HepG2 (cell line): ENCODE results near the gene CTPS2.

ENCODE experiments used
- EZH2 ChIP-seq: conservative IDR thresholded peaks from 2 replicates; pipeline ENCODE4 v1.6.1; 2012; ENCODE audit warnings: mild to moderate bottlenecking, low read depth, low read length, moderate library complexity
- MED8 ChIP-seq: sonication (generic); formaldehyde crosslinking; IDR thresholded peaks from 2 replicates; pipeline ENCODE4 v1.8.1; 2023; ENCODE audit warnings: mild to moderate bottlenecking, missing genetic modification reagents; ENCODE audit not compliant: insufficient replicate concordance

- TF ChIP-seq EZH2 (no peak), MED8 (CRISPR knock-in tag) (no peak)
These were observed 18.0 kb upstream of the CTPS2 start for GRCh38 chrX:16730450-16730849.
